Ammon's horn (tissue), 1 donor: ENCODE results near the gene EIF4G2.

Experiments
- DNase-seq: peaks from one replicate; pipeline ENCODE4 v3.0.0-alpha.2; 2016; ENCODE audit warnings: low spot score

EIF4G2 gene

DNA sequence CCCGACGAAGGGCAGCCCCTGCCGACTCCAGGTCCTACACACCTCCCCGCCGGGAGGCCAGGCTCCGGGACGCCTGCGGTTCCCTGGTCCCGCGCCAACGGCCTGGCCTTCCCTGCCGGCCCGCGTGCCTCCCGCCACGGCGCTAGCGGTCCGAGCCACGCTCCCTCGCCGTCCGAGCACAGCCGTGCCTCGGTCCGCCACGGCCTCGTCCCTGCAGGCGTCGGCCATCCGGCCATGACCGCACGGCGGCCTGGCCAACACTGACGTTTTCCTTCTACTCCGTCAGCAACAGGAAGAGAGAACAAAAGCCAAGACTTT, 532 bp downstream of the EIF4G2 start:
- no peak for DNase-seq

- peak; percentile 70 for DNase-seq
Observed at GRCh38 chr11:10807493-10808234, 1.1 kb downstream of the EIF4G2 start.

GRCh38 chr11:10806206-10806605, 2.5 kb downstream of the EIF4G2 start:
- DNase-seq, result no peak

DNA sequence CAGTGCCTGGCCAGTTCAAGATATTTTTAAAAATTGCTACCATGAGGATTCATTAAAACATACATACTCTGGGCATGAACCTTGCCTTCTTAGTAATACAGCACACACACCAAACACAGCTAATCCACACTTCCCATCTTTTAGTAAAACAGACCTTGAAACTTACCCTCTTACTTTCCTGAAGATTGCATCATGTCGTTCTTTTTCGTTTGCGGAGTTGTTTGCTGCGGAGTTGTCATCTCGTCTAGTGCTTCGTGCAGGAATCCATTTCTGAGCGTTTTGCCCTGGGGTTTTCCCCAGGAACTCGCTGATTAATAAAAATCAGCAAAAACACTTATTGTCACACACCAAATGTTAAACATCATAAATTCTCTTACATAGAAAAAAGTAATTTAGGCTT, 3.0 kb downstream of the EIF4G2 start:
- no peak for DNase-seq

- no peak for DNase-seq
Observed at GRCh38 chr11:10803676-10804075, 5.0 kb downstream of the EIF4G2 start.

DNA sequence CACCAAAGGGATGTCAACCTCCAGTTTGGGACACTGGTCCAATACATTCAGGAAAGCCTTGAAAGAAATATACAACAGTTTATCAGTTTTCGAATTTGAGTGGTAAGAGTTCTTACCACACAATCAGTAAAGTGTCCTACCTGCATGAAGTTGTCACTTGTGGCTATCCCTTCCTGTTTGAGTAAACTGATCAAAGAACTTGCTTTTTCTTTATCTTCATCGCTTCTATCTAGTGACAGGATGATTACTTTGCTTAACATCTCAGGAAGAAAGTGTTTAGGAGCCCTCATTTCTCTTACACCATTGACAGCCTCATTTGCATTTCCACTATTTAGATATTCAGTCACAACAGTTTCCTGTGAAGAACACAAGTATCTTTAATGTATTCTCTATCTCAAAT, 8.4 kb downstream of the EIF4G2 start:
- no peak for DNase-seq

DNA sequence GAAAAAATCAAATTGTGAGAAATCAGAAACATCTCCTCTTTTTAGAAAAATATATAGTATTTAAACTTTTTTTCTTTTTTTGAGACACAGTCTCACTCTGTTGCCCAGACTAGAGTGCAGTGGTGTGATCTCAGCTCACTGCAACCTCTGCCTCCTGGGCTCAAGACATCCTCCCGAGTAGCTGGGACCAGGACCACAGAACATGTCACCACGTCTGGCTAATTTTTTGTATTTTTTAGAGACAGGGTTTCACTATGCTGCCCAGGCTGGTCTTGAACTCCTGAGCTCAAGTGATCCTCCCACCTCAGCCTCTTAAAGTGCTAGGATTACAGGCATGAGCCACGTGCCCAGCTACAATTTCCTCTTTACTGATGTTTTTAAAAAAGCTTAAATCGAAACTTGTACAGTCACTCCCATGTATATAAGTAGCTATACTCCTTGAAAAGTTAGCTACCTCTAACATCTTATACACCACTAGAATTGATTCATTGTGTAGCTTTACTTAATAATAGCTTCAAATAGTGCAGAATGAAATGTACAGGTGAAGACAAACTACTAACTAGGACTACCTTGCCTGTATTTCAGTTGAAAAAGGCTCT, 10.3 kb downstream of the EIF4G2 start:
- no peak for DNase-seq

- DNase-seq, result no peak
Observed at GRCh38 chr11:10797531-10797930, 11.2 kb downstream of the EIF4G2 start.

GRCh38 chr11:10797001-10797400, 11.7 kb downstream of the EIF4G2 start:
- no peak for DNase-seq

GRCh38 chr11:10796191-10796590, 12.5 kb downstream of the EIF4G2 start:
- no peak for DNase-seq

- DNase-seq, result no peak
Observed at GRCh38 chr11:10793470-10794255, 15.1 kb downstream of the EIF4G2 start.

- peak; percentile 82 for DNase-seq
Observed at GRCh38 chr11:10792385-10793068, 16.2 kb downstream of the EIF4G2 start.

- DNase-seq, result no peak
Observed at GRCh38 chr11:10786451-10786850, 22.3 kb downstream of the EIF4G2 start.

DNA sequence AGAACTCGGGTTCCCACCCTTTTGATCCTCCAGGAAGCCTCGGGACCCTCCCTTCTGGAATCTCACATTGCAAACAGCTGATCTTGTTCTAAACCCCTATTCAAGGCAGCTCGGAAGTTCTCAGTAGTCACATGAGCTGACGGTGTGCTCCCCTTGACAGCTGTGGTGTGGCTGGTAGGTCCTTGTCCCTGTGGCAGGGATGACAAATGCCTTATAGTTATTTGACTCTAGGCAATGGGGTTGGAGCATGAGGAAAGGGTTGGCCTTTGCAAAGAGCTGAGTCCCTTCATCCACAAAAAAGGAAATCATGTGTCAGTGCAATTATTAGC, 23.6 kb downstream of the EIF4G2 start:
- no peak for DNase-seq

- DNase-seq, result peak; percentile 16
Observed at GRCh38 chr11:10784232-10785145, 24.2 kb downstream of the EIF4G2 start.

DNA sequence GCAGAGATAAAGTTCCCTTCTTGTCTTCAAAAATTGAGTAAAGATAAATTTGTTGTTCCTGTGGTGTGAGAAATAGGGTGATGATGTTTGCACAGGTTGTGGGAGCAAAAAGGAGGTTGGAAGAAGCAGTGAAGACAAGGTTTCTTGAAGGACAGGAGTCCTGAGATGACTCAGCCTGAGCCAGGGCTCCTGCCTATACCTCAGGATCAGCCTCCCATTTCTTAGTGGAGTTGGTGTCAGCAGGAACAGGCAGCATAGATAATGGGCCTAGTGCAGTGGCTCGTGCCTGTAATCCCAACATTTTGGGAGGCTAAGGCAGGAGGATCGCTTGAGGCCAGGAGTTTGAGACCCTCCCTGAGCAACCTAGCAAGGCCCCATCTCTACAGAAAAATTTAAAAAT, 28.7 kb downstream of the EIF4G2 start:
- DNase-seq, result no peak

DNA sequence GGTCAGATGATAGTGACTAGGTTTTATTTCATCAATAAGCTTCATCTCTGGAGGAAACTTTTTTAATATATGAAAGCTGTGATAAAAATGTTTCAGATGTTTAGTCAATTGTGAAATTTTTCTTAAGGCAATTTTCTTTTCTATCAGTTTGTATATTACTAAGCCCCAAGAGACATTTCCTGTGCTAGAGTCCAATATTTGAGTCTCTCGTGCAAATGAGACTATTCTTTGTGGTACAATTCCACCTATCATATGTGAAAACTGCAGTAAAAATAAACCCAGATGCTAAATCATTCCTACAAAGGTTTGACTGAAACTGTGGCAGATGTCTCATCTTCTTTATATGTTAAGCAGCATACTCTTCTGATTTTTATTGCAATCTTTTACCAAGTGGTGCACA, 29.6 kb downstream of the EIF4G2 start:
- DNase-seq, result no peak

DNA sequence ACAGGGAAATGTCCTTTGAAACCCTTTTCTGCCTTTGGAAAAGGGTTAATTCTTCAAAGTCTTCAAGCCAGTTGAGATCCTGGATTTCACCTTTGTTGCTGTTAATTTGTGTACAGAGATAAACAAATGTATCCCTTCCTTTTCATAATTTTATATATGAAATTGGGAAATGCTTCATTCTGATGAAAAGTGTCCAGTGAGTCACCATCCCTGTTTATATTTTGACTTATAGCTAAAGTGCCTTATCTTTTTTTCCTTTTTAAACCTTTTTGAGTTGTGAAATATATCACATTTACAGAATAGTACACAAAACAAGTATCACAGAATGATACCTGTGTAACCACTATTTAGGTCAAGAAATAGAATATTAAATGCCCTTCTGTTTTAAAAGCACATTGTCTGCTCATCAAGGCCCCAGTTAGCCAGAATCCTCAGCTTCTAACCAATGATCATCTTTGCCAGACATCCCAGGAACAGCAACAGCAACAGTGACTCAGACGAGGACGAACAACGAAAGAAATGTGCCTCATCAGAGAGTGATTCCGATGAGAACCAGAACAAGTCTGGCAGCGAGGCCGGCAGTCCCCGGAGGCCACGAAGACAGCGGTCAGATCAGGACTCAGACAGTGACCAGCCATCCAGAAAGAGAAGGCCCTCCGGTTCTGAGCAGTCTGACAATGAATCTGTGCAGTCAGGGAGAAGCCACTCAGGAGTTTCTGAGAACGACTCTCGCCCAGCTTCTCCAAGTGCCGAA, 30.3 kb downstream of the EIF4G2 start:
- peak; percentile 23 for DNase-seq

- peak; percentile 15 for DNase-seq
Observed at GRCh38 chr11:10777806-10778205, 30.9 kb downstream of the EIF4G2 start.

DNA sequence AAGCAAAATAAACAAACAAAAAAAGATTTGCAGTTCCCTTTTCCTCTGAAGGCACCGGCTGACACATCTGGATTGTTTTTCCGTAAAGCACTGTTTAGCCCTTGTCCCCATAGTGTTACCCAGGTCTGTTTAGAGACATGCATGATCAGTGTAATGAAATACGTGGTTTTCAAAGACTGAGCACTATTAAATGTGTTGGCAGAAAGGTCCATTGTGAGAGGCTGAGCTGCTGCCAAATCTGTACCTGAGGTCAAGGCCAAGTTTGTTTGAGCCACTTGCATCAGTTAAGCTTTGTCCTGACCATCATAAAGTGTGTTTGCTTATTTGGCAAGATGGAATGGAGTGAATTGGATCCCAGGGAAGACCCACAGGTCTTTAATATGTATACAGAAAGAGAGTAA, 31.3 kb downstream of the EIF4G2 start:
- DNase-seq, result no peak

GRCh38 chr11:10774811-10775210, 33.9 kb downstream of the EIF4G2 start:
- DNase-seq, result no peak
